SKM-1 (cell line): ENCODE data around the gene PEX11G.
"Not testable (repeated sequence)": the region's sequence is repeated elsewhere in the genome, so short reads cannot be mapped to it uniquely, and the experiment has no call there.

ENCODE experiments used
- DNase-seq: peaks from one replicate; lab custom pipeline; 2025; ENCODE audit not compliant: unreplicated experiment; lab: John Stamatoyannopoulos, UW

The PEX11G gene

GRCh38 chr19:7470540-7471305, 18.1 kb downstream of the PEX11G start:
- DNase-seq = no peak

GRCh38 chr19:7469669-7470285, 19.1 kb downstream of the PEX11G start:
- DNase-seq = no peak

GRCh38 chr19:7468840-7469239, 20.0 kb downstream of the PEX11G start:
- no peak for DNase-seq

- DNase-seq = no peak
Measured at GRCh38 chr19:7467009-7467989, 21.5 kb downstream of the PEX11G start.

DNA sequence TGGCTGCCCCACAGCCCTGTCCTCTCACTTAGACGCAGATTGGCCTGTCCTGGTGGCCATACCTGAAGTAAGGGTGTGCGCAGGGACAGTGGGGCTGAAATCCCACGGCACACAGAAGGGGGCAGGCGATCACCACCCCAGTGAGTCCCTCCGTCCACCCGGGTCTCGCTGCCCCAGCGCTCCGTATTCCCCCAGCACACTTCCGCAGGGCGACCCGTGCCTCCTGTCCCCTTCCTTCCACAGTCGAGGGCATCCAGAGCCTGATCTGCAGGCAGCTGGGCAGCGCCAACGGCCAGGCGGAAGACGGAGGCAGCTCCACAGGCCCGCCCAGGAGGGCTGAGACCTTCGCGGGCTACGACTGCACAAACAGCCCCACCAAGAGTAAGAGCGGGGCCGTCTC, 25.3 kb downstream of the PEX11G start:
- DNase-seq = no peak

DNA sequence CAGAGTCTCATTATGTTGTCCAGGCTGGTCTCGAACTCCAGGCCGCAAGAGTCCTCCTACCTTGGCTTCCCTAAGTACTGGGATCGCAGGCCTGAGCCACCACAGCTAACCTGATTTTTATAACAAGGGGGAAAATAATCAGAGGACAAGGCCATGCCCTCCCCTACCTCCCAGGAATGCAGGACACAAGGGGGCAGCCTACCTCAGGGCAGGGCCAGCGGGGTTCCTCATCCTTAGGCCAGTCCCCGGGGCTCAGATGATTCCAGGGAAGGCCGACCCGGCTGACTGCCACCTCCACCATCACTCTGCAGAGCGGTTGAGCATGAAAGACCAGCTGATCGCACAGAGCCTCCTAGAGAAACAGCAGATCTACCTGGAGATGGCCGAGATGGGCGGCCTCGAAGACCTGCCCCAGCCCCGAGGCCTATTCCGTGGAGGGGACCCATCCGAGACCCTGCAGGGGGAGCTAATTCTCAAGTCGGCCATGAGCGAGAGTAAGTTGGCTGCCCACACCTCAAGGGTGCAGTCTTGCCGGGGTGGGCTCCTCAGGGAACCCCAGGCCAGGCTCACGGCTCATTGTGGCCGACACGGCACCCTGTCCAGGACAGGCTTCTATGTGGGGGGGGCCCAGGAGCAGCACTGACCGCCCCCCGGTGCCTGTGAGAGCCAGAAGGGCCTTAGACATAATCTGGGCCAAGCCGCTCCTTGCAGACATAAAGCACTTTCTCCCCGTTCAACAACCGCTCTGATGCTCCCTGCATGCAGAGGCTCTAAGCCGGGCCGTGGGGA, 26.8 kb downstream of the PEX11G start:
- DNase-seq = no peak

- no peak for DNase-seq
Measured at GRCh38 chr19:7460562-7460966, 28.3 kb downstream of the PEX11G start.

- DNase-seq = no peak
Measured at GRCh38 chr19:7459773-7460172, 29.1 kb downstream of the PEX11G start.

- no peak for DNase-seq
Measured at GRCh38 chr19:7458675-7459074, 30.2 kb downstream of the PEX11G start.

DNA sequence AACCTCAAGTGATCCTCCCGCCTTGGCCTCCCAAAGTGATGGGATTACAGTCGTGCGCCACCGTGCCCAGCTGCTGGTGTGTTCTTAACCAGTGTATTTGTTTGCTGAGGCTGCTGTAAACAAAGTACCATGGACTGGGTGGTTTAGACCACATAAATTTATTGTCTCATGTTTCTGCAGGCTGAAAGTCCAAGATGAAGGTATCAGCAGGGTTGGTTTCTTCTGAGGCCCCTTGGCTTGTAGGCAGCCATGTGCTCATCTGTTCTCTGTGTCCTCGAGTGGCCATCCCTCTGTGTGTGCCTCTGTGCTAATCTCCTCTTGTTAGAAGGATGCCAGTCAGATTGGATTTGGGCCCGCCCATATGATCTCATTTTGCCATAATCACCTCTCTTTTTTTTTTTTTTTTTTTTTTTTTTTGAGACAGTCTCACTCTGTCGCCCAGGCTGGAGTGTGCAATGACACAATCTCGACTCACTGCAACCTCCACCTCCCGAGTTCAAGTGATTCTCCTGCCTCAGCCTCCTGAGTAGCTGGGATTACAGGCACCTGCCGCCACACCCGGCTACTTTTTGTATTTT, 31.8 kb downstream of the PEX11G start:
- no peak for DNase-seq

DNA sequence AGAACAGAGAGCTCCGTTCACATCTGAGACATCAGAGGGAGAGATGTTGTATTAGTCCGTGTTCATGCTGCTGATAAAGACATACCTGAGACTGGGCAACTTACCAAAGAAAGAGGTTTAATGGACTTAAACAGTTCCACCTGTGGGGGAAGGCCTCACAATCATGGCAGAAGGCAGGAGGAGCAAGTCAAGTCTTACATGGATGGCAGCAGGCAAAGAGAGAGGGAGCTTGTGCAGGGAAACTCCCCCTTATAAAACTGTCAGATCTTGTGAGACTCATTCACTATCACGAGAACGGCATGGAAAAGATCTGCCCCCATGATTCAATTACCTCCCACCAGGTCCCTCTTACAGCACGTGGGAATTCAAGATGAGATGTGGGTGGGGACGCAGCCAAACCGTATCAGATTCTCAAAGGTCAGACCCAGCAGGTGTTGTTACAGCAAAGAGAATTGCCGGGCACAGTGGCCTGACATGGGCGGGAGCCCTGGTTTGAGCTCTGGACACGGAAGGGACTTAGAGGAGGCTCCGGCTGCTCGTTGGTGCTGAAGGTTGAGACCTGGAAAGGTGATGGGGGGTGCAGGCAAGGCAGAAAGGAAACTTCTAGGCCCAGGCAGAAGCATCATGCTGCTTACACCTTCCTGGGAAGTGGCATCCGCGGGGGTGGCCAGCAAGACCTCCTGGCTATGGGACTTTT, 33.1 kb downstream of the PEX11G start:
- no peak for DNase-seq

DNA sequence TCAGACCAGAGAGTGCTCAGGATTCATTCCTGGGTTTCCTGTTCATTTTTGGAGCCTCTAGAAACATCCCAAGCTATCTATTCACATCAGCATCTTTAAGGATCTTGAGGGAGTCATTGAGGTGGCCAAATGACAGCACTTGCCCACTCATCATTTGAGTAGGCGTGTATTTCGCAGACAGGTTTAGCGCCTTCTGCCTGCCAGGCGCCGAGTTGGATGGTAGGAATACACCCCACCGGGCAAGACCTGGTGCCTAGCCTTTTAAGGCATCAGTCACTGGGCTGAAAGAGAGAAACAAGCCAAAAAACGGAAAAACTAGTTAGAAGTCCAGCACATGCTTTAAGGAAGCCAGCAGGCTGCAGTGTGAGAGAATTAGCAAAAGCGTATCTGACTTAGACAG, 33.8 kb downstream of the PEX11G start:
- no peak for DNase-seq

DNA sequence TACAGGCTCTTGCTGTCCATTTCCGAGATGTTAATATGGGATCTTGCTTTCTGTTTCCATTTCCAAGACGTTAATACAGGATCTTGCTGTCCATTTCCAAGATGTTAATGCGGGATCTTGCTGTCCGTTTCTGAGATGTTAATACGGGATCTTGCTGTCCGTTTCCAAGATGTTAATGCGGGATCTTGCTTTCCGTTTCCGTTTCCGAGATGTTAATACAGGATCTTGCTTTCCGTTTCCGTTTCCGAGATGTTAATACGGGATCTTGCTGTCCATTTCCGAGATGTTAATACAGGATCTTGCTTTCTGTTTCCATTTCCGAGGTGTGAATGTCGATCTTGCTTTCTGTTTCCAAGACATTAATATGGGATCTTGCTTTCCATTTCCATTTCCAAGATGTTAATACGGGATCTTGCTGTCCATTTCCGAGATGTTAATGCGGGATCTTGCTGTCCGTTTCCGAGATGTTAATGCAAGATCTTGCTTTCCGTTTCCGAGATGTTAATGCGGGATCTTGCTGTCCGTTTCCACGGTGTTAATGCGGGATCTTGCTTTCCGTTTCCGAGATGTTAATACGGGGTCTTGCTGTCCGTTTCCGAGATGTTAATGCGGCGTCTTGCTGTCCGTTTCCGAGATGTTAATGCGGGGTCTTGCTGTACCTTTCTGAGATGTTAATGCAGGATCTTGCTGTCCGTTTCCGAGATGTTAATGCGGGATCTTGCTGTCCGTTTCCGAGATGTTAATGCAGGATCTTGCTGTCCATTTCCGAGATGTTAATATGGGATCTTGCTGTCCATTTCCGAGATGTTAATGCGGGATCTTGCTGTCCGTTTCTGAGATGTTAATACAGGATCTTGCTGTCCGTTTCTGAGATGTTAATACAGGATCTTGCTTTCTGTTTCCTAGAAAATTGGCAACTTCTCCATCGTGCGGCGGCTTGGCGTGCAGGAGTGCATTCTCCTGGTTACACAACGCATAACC, 38.3 kb downstream of the PEX11G start:
- no peak for DNase-seq

- not testable (repeated sequence) for DNase-seq
Measured at GRCh38 chr19:7449391-7450070, 39.3 kb downstream of the PEX11G start.

GRCh38 chr19:7447648-7448047, 41.2 kb downstream of the PEX11G start:
- no peak for DNase-seq

- DNase-seq = no peak
Measured at GRCh38 chr19:7445104-7445503, 43.7 kb downstream of the PEX11G start.

- no peak for DNase-seq
Measured at GRCh38 chr19:7444042-7444441, 44.8 kb downstream of the PEX11G start.

DNA sequence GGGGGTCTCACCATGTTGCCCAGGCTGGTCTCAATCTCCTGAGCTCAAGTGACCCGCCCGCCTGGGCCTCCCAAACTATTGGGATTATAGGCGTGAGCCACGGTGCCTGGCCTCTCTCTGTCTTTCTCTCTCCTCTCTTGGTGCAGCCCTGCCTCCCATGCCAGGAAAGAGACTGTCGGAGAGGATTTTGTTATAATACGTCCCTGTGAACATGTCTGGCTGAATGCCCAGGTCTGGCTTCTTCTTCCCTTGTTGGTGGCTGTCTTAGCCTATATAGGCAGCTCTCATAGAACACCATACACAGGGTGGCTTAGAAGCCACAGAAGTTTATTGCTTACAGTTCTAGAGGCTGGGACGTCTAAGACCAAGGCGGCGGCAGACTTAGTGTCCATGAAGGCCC, 46.4 kb downstream of the PEX11G start:
- no peak for DNase-seq
